ENCODE results near the gene BAIAP3. TPM values are rescaled to one million over a fixed set of nuclear protein-coding genes. Genes with fewer than 3 reads are reported as not detected.

BAIAP3 gene
- total and polyA plus RNA-seq, 2 donors (not counting 3 experiments of a cell fraction or from before 2014, with no cell fraction given) = 0.36 to 0.66 TPM

DNA sequence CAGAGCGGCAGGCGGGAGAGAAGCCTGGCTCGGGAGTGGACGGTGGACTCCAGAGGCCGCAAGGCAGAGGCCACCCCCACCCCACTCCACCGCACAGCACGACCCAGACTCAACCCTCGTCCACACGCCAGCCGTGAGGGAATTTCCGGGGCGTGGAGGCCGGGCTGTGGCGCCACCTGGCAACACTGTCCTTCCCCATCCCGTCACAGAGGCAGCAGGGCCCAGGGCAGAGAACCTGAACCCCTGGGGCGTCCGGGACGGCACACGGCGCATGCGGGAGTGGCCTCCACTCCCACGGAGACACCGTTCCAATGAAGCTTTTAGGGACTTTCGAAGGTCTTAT is 41.8 kb downstream of the BAIAP3 start:
- Histone ChIP-seq H3K9me3 (replicated peaks; ENCODE audit: control insufficient read depth, insufficient read depth, low read length) (no peaks in the 10 kb centered on the region), H3K27ac (ENCODE audit: insufficient read depth, low read depth, low read length) (no peak overlapping the region), H3K4me1 (ENCODE audit: control insufficient read depth, extremely low read depth, insufficient read depth, low read length) (peaks cover 12% of the 10 kb centered on the region), H3K4me2 (ENCODE audit: insufficient read depth, low read length) (no peak overlapping the region), H3K4me3 (replicated peaks in 1 of 3; ENCODE audit: insufficient read depth in 1 of 3, low read depth in 1 of 3, low read length in 3 of 3) (no peak overlapping the region), H3K36me3 (ENCODE audit: control insufficient read depth in 2 of 2, extremely low read depth in 1 of 2, insufficient read depth in 2 of 2, low read length in 2 of 2) (peaks cover 0 to 3% of the 10 kb centered on the region in 2 experiments), H4K20me1 (replicated peaks; ENCODE audit: control insufficient read depth, extremely low read depth, insufficient read depth, low read length) (no peaks in the 10 kb centered on the region), H3K27me3 (ENCODE audit: control insufficient read depth in 2 of 2, insufficient read depth in 2 of 2, low read length in 2 of 2) (no peaks in the 10 kb centered on the region), H3K9me1 (replicated peaks; ENCODE audit: control insufficient read depth, extremely low read depth, insufficient read depth, low read length) (no peaks in the 10 kb centered on the region), H3K9ac (replicated peaks; ENCODE audit: extremely low read depth, insufficient read depth, low read length) (no peak overlapping the region), H2AFZ (ENCODE audit: low read depth, low read length) (no peak overlapping the region), H3K79me2 (ENCODE audit: control insufficient read depth, insufficient read depth, low read length) (peaks cover 24% of the 10 kb centered on the region)
- dilution Hi-C loops (cut with MboI; ENCODE audit: extremely low pct_ligation_motif_present, low sequenced_read_pairs) (no loop called here), intact Hi-C loops (cut with micrococcal nuclease) (loop anchor here (5.0 kb wide), 1 partner anchor 332 kb away; the partner anchor contains the start of gene MAPK8IP3)
- TF ChIP-seq MAX (IDR thresholded peaks at IDR 0.05; ENCODE audit: insufficient read depth, insufficient read length) (no peak), MYC (IDR thresholded peaks at IDR 0.05; ENCODE audit: low read depth, low read length) (no peak), FOS (IDR thresholded peaks at IDR 0.05; ENCODE audit: borderline replicate concordance, insufficient read depth, low read length) (no peak), EZH2 (IDR thresholded peaks at IDR 0.05; ENCODE audit: borderline replicate concordance, low read depth, low read length, severe bottlenecking) (no peak), POLR2AphosphoS5 (IDR thresholded peaks at IDR 0.05; ENCODE audit: insufficient read depth, low read depth, low read length) (no peak), GATA2 (IDR thresholded peaks at IDR 0.05; ENCODE audit: insufficient read depth, insufficient read length, low read depth, low read length) (no peak), JUN (IDR thresholded peaks at IDR 0.05; ENCODE audit: borderline replicate concordance, insufficient read depth, insufficient read length, low read depth) (no peak), POLR2A (IDR thresholded peaks at IDR 0.05; ENCODE audit: low read depth, low read length) (no peak), CTCF (IDR thresholded peaks at IDR 0.05; ENCODE audit: extremely low read depth in 1 of 2, insufficient read depth in 1 of 2, low read depth in 1 of 2, low read length in 2 of 2) (no peak)
- BruUV-seq (replicated peaks) = no TSS peak
- no peak for FAIRE-seq
- no peak for DNase-seq (ENCODE audit: low read depth, low spot score)
- ChIA-PET CTCF (interaction anchor here (1.9 kb wide), 1 partner anchor 11 kb away, joined by 13 read pairs; no protein-coding TSS in a partner anchor), POLR2A (no interaction called here)
